ENCODE results near the gene ABHD8.
"Not testable (repeated sequence)": the region's sequence is repeated elsewhere in the genome, so short reads cannot be mapped to it uniquely, and the experiment has no call there.

The ABHD8 gene

GRCh38 chr19:17294051-17294891 is 9.0 kb downstream of the ABHD8 start:
- no peak for DNase-seq

GRCh38 chr19:17293605-17294004 is 9.6 kb downstream of the ABHD8 start:
- no peak for DNase-seq

DNA sequence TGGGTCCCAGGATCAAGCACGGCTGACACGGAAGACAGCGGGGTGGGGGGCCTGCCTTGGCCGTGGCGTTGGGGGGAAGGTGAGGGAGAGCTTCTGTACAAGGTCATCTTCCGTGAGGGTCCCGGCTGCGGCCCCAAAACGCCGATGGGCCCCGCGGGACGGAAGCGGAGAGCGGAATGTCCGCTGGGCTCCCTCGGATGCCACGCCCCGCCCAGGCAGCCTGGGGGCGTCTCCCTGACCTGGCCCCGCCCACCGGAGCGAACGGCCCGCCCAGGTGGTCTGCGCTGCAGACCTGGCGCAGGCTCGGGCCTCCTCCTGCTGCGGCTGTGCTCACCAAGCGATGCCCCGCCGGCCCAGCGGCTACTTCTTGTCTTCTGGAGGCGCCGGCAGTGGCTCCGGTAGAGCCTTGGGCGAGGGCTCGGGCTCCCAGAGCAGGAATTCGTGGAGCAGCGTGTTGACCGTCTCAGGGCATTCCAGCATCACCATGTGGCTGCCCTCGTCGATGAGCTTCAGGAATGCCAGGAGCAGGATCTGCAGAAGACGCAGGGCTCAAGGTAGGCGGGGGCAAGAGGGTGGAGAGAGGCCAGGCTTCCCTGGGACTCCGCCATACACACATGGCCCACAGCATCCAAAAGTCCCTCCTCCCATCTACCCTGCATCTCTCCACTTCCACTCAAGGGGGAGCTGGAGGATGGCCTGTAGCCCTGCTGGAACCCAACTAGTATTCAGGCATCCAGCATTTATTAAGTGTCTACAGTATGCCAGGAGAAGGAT is 10.7 kb downstream of the ABHD8 start:
- DNase-seq = peak; percentile 49

GRCh38 chr19:17289489-17289888 is 13.7 kb downstream of the ABHD8 start:
- no peak for DNase-seq

GRCh38 chr19:17286752-17287151 is 16.5 kb downstream of the ABHD8 start:
- no peak for DNase-seq

- DNase-seq = no peak
Observed at GRCh38 chr19:17286263-17286662, 17.0 kb downstream of the ABHD8 start.

DNA sequence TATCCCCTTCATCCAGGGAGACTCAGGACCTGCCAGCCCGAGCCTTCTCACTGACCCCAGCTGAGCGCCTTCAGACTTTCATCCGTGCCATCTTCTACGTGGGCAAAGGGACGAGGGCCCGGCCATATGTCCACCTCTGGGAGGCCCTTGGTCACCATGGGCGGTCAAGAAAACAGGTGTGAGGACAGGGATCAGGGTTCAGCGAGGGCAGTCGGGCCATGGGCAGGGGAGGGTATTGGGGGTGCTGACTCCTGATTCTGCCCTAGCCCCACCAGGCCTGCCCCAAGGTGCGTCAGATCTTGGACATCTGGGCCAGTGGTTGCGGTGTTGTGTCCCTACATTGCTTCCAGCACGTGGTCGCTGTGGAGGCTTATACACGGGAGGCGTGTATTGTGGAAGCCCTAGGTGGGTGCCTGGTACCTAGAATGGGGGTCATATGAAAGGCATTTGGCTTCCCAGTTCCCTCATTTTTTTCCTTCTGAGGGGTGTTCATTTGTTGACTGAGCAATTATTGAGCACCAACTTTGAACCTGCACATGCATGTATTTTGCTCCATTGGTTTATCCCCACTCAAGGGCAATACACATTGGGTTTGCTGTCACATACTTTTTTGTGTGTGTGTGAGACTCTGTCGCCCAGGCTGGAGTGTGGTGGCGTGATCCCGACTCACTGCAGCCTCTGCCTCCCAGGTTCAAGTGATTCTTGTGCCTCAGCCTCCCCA is 17.6 kb downstream of the ABHD8 start:
- no peak for DNase-seq

GRCh38 chr19:17283504-17283996 is 19.7 kb downstream of the ABHD8 start:
- DNase-seq = no peak

DNA sequence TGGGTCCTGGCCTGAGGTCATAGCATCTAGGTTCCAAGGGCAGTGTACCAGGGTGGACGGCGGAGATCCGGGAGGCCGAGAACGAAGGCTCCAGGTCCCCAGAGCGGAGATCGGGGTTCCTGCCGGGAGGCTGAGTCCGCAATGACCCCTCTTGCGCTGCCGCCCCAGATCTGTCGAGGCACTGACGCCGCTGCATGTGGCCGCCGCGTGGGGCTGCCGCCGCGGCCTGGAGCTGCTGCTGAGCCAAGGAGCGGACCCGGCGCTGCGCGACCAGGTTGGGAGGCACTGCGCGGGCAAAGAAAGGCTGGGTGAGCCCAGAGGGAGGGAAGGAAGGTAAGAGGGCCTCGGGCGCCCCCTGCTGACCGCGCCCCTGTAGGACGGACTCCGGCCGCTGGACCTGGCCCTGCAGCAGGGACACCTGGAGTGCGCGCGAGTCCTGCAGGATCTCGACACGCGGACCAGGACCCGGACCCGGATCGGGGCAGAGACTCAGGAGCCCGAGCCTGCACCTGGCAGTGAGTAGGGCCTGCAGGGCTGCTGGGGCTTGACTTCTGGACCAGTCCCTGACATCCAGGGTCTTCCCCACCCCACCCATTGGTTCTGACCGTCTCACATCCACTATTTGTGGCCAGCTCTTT is 20.6 kb downstream of the ABHD8 start:
- DNase-seq = peak; percentile 49

DNA sequence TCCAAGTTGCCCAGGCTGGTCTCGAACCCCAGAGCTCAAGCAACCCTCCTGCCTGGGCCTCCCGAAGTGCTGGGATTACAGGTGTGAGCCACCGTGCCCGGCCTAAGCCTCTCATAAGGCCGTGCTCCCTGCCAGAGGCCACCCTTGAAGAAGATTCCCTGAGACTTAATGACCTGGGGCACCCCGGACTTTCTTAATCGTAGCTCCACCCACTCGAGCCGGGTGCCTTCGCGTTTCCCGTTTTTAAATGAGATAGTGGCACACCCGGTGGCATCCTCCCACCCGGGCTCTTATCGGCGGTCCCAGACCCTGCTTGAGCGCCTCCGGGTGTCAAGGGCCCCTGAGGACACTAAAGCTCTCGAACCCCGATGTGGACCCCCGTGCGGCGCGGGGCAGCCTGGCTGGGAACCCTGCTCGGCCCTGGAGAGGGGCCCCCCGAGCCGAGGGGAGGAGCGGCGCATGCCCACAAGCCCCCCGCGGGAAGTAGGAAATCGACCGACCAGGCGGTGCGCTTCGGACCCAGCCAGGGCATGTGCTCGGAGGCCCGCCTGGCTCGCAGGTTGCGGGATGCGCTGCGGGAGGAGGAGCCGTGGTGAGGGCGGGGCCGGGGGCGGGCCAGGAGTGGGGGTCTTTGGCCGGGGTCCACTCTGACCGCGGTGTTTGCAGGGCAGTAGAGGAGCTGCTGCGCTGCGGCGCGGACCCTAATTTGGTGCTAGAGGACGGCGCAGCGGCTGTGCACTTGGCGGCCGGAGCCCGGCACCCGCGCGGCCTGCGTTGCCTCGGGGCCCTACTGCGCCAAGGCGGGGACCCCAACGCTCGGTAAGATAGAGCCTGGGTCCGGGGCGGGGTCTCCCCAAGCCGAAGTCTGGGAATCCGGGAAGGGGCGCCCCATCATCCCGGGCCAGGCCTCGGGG is 21.6 kb downstream of the ABHD8 start, which contains the start of gene ANKLE1:
TSS of gene ANKLE1 (plus strand) at position 511 of the 914 bp plus-strand sequence. CDS start at position 531, 20 bp downstream.
- peak; percentile 77 for DNase-seq

DNA sequence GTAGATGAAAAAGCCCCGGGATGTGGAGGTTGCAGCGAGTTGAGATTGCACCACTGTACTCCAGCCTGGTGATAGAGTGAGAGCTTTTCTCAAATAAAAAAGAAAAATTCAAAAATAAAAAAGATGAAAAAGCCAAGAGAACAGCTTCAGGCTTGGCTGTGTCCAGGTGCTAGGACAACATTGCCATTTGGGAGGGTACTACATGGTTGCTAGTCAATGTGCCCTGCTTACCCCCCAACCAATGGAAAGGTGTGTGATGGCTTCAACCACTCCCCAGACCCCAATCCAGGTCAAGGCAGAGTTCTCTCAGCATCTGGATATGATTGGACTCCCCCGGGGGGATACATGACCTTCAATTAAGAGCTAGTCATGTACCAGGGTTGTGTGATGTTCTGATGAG is 23.8 kb downstream of the ABHD8 start:
- no peak for DNase-seq

GRCh38 chr19:17275441-17276175 is 27.6 kb downstream of the ABHD8 start:
- DNase-seq = no peak

DNA sequence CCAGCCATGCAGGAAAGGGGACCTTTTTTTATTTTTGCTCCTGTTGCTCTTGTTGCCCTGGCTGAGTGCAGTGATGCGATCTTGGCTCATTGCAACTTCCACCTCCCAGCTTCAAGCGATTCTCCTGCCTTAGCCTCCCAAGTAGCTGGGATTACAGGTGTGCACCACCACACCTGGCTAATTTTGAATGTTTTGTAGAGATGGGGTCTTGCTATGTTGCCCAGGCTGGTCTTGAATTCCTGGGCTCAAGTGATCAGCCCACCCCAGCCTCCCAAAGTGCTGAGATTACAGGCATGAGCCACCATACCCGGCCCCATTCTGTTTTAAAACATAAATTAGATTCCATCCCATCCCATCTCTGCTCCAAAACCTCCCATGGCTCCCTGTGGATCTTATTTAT is 28.3 kb downstream of the ABHD8 start:
- DNase-seq = not testable (repeated sequence)

- no peak for DNase-seq
Observed at GRCh38 chr19:17268754-17269153, 34.5 kb downstream of the ABHD8 start.

DNA sequence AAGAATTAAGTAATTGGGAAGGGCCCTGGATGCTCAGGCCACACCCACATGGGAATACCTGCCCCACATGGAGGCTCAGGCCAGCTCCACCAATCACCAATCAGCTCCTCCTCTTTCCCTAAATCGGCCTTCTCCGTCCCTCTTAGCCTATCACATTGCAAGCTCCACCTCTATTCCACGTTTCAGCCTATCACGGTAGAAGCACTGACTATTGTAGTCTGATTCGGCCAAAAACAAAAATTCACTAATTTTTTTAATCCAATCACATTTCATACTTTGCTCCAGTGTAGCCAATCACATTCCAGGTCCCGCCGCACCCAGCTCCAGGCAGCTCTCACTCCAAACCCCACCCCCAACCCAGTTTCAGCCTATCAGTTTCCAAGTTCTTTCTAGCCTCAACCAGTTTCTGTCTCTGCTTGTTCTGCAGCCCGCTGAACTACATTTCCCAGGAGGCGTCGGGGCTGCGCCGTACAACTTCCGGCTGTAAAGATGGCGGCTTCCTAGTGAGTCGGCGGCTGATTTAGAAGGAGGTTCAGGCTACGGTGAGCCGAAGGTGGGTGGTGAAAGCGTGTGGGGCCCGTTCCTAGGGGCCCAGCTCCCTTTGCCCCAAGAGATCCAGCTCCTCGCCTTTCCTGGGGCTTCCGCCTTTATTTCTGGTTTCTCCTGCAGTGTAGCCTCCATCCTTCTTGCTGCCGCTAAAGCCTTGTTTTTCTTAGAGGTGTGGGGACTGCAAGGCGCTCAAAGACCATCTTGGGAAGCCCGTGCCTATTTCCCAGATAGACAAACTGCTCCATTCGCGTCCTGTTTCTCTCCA is 36.0 kb downstream of the ABHD8 start, which contains the start of gene BABAM1:
TSS of gene BABAM1 (plus strand) at position 469 of the 814 bp plus-strand sequence. CDS start 1,364 bp downstream, outside the sequence.
- DNase-seq = peak; percentile 99

DNA sequence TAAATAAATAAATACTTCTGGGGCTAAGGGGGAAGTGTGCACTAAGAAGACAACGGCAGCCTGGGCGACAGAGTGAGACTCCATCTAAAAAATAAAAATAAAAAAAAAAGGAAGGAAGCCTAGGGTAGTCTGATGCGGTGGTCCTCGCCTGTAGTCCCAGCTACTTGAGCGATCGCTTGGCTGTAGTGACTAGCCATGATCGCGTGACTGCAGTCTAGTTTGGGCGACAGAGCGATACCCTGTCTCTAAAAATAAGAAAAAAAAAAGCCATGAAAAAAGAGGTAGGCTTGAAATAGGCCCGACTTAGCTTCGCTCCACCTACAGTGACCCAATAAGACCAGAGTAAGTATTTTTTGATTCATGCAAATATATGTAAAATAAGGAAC is 36.6 kb downstream of the ABHD8 start:
- DNase-seq = no peak

- no peak for DNase-seq
Observed at GRCh38 chr19:17266026-17266425, 37.2 kb downstream of the ABHD8 start.

DNA sequence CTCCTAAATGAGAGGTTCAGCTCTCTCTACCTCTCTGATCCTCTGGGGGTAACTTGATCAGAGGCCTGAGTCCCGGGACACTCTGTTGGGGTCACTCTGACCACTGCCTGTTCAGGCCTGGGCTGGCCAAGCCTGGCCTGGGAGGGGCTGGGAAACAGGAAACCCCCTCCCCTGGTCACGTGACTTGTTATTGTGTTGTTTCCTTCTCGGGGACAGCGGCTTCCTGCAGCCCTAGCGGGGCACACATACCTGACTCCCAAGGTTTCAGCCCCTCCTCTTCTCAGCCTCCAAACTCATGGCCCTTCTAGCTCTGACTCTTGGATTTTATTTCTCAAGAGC is 38.6 kb downstream of the ABHD8 start, which contains the start of gene USHBP1:
TSS of gene USHBP1 (minus strand) at position 105 of the 339 bp plus-strand sequence. CDS start 446 bp downstream, outside the sequence.
- DNase-seq = no peak

All from GF-D8 (cell line).